ENCODE results near the gene NEURL1B. TPM values are rescaled to one million over a fixed set of nuclear protein-coding genes. Genes with fewer than 3 reads are reported as not detected.
"Not testable (repeated sequence)": the region's sequence is repeated elsewhere in the genome, so short reads cannot be mapped to it uniquely, and the experiment has no call there.

The NEURL1B gene
- total RNA-seq, 2 donors from 2014 or later: 17.9 to 22.4 TPM

DNA sequence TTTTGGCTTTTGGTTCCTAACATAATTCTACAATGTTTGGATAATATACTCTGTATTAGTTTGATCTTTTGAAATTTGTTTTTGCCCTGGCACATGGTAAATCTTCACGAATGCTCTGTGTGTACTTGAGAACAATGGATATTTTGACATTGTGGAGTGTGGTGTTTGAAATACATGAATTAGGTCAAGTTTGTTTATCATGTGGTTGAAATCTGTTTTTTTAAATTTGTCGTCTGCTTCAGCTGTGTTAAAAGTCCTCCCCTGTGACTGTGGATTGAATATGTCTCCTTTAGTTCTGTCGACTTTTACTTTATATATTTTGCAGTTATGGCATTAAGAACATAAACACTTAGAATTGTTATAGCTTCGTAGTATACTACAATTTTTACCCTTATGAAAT lies 69.6 kb downstream of the NEURL1B start:
- Histone ChIP-seq H3K4me1 (peaks cover 0 to 28% of the 10 kb centered on the region in 2 donors), H3K4me3 (no peak overlapping the region), H3K9me3 (no peaks in the 10 kb centered on the region), H3K36me3 (no peaks in the 10 kb centered on the region), H3K27me3 (no peaks in the 10 kb centered on the region), H3K27ac (no peak overlapping the region)
- DNase-seq (ENCODE audit: low spot score): no peak
- TF ChIP-seq, protein P1, sequence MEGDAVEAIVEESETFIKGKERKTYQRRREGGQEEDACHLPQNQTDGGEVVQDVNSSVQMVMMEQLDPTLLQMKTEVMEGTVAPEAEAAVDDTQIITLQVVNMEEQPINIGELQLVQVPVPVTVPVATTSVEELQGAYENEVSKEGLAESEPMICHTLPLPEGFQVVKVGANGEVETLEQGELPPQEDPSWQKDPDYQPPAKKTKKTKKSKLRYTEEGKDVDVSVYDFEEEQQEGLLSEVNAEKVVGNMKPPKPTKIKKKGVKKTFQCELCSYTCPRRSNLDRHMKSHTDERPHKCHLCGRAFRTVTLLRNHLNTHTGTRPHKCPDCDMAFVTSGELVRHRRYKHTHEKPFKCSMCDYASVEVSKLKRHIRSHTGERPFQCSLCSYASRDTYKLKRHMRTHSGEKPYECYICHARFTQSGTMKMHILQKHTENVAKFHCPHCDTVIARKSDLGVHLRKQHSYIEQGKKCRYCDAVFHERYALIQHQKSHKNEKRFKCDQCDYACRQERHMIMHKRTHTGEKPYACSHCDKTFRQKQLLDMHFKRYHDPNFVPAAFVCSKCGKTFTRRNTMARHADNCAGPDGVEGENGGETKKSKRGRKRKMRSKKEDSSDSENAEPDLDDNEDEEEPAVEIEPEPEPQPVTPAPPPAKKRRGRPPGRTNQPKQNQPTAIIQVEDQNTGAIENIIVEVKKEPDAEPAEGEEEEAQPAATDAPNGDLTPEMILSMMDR (IDR thresholded peaks at IDR 0.05): no peak

DNA sequence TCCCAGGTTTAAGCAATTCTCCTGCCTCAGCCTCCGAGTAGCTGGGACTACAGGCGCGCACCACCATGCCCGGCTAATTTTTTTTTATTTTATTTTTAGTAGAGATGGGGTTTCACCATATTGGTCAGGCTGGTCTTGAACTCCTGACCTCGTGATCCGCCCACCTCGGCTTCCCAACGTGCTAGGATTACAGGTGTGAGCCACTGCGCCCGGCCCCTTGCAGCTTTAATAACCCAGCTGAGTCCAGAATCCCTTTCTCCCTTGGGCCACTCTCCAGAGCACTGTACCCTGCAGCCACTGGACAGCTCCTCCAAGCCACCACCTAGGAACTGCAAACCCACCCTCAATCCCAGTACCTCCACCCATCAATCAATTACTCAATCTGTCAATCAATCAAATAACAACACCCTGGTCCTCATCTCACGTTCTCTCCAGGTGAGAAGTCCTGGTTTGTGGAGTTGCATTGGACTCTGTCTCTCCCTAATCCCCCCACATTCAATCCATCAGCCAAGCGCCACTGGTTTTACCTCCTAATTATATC lies 70.3 kb downstream of the NEURL1B start:
- DNase-seq (ENCODE audit: low spot score): not testable (repeated sequence)

DNA sequence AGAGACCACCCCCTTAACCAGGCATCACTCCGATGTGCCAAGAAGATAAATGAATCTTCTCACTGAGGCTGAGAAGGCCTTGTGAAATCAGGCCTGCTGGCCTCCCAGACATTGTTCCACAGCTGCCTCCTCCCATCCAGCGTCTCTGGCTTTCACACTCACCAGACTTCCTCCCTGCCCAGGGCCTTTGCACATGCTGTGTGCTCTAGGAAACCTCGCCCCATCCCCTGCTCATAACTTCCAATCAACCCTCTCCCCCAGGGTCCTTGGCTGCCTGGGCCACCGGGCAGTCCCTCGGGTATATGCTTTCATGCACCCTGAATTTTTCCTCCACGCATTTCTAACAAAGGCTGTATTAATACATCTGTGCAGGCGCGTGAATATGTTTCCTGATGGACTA lies 71.5 kb downstream of the NEURL1B start:
- Histone ChIP-seq H3K27ac (no peak overlapping the region), H3K36me3 (no peaks in the 10 kb centered on the region), H3K4me3 (no peak overlapping the region), H3K4me1 (peaks cover 0 to 44% of the 10 kb centered on the region in 2 donors), H3K27me3 (no peaks in the 10 kb centered on the region), H3K9me3 (no peaks in the 10 kb centered on the region)
- no peak for DNase-seq (ENCODE audit: low spot score)
- TF ChIP-seq, protein P1 (IDR thresholded peaks at IDR 0.05): no peak

More for the DNA sequence above, 70.3 kb downstream of the NEURL1B start:
- H3K4me3 ChIP-seq, H3K27ac ChIP-seq, H3K27me3 ChIP-seq, H3K9me3 ChIP-seq, H3K36me3 ChIP-seq: not testable (repeated sequence)
- H3K4me1 ChIP-seq: peaks cover 0 to 32% of the 10 kb centered on the region in 2 donors

DNA sequence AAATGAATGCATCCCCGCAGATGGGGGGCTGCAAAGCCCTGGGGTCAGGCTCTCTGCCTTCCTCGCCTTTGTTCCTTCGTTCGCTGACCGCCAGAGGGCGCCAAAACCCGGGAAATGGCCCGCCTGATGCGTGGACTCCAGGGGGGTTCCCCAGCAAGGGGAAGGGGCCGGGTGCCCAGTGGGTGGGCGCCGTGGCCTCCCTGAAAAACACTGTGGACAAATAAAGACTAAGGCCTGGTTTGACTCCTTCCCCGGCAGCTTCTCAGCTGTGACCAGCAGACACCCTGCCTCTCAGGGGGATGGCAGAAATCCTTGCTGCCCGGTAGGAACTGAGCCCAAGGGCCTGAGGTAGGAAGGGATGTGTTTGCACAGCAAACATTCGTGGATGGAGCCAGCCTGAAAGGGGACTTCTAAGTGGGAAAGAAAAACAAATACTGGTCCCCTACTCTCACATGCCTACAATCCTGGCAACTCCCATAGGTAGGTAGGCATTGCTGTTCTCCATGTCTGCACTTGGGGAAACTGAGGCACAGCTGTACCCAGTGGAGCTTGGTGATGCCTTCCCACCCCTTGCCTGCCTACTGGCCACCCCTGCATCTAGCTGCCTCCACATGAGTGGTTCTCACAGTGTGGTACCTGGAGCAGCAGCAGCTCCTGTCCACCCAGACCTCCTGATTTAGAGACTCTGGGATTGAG lies 72.2 kb downstream of the NEURL1B start:
- no peak for DNase-seq (ENCODE audit: low spot score)
- Histone ChIP-seq H3K27ac (peak overlapping the region in 1 of 2 donors; percentile 76), H3K9me3 (no peaks in the 10 kb centered on the region), H3K4me1 (peaks cover 0 to 47% of the 10 kb centered on the region in 2 donors), H3K27me3 (no peaks in the 10 kb centered on the region), H3K36me3 (no peaks in the 10 kb centered on the region), H3K4me3 (no peak overlapping the region)
- TF ChIP-seq, protein P1 (IDR thresholded peaks at IDR 0.05): peak; percentile 90 to 92

DNA sequence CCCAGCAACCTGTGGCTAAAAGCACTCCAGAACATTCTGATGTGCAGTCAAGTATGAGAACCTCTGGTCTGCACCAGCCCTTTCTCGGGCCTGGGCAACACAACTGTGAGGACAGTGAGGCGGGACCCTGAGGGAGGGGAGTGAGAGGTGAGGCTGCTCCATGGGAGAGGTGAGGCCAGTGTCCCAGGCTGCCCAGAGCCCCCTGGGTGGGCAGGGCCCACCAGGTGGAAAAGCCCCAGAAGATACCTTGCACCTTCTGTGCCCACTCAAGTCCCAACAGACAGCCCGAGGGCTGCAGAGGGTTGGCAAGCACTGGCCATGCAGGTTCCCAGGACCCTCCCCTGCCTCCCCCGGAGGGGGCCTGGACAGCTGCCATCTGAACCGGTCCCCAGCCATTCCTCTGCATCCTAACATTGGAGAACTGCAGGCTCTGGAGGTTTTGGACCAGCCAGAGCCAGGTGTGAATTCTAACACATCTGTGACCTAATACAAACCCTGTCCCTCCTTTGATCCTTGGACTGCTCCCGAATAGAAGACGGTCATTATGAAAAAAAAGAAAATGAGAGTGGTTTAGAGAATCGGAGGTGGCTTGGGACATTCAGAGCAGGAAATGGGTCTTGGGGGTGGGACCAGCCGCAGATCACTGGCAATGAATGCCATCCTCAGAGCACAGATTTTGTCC lies 72.9 kb downstream of the NEURL1B start:
- H3K4me3 ChIP-seq: no peak overlapping the region
- H3K4me1 ChIP-seq: peaks cover 0 to 47% of the 10 kb centered on the region in 2 donors
- no peak for DNase-seq (ENCODE audit: low spot score)
- H3K9me3 ChIP-seq: no peaks in the 10 kb centered on the region
- TF ChIP-seq, protein P1 (IDR thresholded peaks at IDR 0.05): no peak
- H3K36me3 ChIP-seq: no peaks in the 10 kb centered on the region
- no peaks in the 10 kb centered on the region for H3K27me3 ChIP-seq
- H3K27ac ChIP-seq: peak overlapping the region; percentile 68 to 76

All from right atrium auricular region (tissue), 2 donors.